ENCODE results near the gene TAB2.

Gene TAB2

GRCh38 chr6:149275621-149276020, 41.9 kb upstream of the TAB2 start:
- H3K4me3 ChIP-seq (replicated peaks; ENCODE audit: low read depth, low read length), result no peak overlapping the region
- TF ChIP-seq, protein P1, sequence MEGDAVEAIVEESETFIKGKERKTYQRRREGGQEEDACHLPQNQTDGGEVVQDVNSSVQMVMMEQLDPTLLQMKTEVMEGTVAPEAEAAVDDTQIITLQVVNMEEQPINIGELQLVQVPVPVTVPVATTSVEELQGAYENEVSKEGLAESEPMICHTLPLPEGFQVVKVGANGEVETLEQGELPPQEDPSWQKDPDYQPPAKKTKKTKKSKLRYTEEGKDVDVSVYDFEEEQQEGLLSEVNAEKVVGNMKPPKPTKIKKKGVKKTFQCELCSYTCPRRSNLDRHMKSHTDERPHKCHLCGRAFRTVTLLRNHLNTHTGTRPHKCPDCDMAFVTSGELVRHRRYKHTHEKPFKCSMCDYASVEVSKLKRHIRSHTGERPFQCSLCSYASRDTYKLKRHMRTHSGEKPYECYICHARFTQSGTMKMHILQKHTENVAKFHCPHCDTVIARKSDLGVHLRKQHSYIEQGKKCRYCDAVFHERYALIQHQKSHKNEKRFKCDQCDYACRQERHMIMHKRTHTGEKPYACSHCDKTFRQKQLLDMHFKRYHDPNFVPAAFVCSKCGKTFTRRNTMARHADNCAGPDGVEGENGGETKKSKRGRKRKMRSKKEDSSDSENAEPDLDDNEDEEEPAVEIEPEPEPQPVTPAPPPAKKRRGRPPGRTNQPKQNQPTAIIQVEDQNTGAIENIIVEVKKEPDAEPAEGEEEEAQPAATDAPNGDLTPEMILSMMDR (IDR thresholded peaks at IDR 0.05; ENCODE audit: low read depth, low read length, missing control alignments), result no peak
- no peak for DNase-seq (ENCODE audit: extremely low read depth, low read depth)

DNA sequence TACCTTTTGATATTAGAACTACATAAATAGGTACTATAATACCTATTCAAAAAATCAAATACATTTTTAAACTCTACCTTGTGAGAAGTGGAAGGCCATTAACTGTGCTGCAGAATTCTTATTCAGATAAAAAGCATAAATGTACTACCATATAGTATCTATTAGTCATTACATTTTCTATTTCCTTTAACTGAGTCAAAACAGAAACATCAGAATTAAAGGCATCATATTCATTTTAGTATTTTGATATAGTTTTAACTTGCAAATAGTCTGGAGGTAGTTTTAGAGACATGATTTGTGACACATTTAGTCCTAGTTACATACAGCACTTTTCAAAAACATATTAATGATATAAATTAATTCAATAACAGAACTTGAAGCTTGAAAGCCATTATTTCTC, 39.9 kb upstream of the TAB2 start:
- TF ChIP-seq, protein P1 (IDR thresholded peaks at IDR 0.05; ENCODE audit: low read depth, low read length, missing control alignments), result no peak
- no peak for DNase-seq (ENCODE audit: extremely low read depth, low read depth)
- no peak overlapping the region for H3K4me3 ChIP-seq (replicated peaks; ENCODE audit: low read depth, low read length)

DNA sequence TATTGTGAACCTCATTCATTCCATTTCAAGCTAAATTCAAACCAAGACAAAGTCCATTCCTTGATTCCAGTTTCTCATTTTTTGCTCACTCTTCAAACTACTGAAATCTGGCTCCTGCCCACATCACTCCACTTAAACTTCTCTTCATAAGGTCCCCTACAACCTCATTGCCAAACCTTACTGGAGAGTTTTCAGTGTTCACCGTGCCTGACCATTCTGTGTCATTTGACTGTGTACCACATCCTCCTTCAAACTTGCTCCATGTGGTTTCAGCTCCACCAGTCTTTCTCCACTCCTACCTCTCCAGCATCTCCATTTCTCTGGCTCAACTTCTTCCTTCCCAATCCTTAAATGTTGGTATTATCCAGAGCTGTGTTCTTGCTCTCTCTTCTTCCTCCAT, 38.5 kb upstream of the TAB2 start:
- DNase-seq (ENCODE audit: extremely low read depth, low read depth), result no peak
- H3K4me3 ChIP-seq (replicated peaks; ENCODE audit: low read depth, low read length), result no peak overlapping the region
- TF ChIP-seq, protein P1 (IDR thresholded peaks at IDR 0.05; ENCODE audit: low read depth, low read length, missing control alignments), result no peak

- no peak overlapping the region for H3K4me3 ChIP-seq (replicated peaks; ENCODE audit: low read depth, low read length)
- TF ChIP-seq, protein P1 (IDR thresholded peaks at IDR 0.05; ENCODE audit: low read depth, low read length, missing control alignments), result no peak
- no peak for DNase-seq (ENCODE audit: extremely low read depth, low read depth)
These were observed 32.6 kb upstream of the TAB2 start for GRCh38 chr6:149284904-149285303.

- no peak overlapping the region for H3K4me3 ChIP-seq (replicated peaks; ENCODE audit: low read depth, low read length)
- TF ChIP-seq, protein P1 (IDR thresholded peaks at IDR 0.05; ENCODE audit: low read depth, low read length, missing control alignments), result no peak
- no peak for DNase-seq (ENCODE audit: extremely low read depth, low read depth)
These were observed 31.9 kb upstream of the TAB2 start for GRCh38 chr6:149285626-149286025.

DNA sequence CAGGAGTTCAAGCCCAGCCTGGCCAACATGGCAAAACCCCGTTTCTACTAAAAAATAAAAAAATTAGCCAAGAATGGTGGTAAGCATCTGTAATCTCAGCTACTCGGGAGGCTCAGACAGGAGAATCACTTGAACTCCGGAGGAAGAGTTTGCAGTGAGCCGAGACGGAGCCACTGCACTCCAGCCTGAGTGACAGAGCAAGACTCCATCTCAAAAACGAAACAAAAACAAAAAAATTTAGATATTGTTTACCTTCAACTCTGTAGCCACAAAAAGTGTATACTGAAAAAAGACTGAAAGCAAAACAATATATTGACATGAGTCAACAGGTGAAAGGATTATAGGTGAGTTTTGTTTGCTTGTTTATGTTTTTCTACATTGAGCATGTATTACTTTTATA, 30.6 kb upstream of the TAB2 start:
- no peak for DNase-seq (ENCODE audit: extremely low read depth, low read depth)
- TF ChIP-seq, protein P1 (IDR thresholded peaks at IDR 0.05; ENCODE audit: low read depth, low read length, missing control alignments), result no peak
- no peak overlapping the region for H3K4me3 ChIP-seq (replicated peaks; ENCODE audit: low read depth, low read length)

- DNase-seq (ENCODE audit: extremely low read depth, low read depth), result peak; percentile 14
- H3K4me3 ChIP-seq (replicated peaks; ENCODE audit: low read depth, low read length), result no peak overlapping the region
- TF ChIP-seq, protein P1 (IDR thresholded peaks at IDR 0.05; ENCODE audit: low read depth, low read length, missing control alignments), result no peak
These were observed 28.2 kb upstream of the TAB2 start for GRCh38 chr6:149289192-149289781.
